GM20431 (cell line): ENCODE data around the gene BMP2.

ENCODE experiments used
- in situ Hi-C: fragments of 300-500 bp; cut with MseI, MboI; formaldehyde crosslinking; loops from one replicate; pipeline ENCODE4 v1.15.0; 2020; ENCODE audit warnings: low sequenced_read_pairs; ENCODE audit not compliant: unreplicated experiment

BMP2 gene

GRCh38 chr20:6827472-6827871 lies 60.0 kb downstream of the BMP2 start:
- in situ Hi-C loops: no loop called here

- in situ Hi-C loops: no loop called here
Observed at GRCh38 chr20:6828794-6829423, 61.4 kb downstream of the BMP2 start.

- in situ Hi-C loops: no loop called here
Observed at GRCh38 chr20:6829510-6830116, 62.1 kb downstream of the BMP2 start.
